Karpas-422 (cell line): ENCODE data around the gene GABRR1. TPM values are rescaled to one million over a fixed set of nuclear protein-coding genes. Genes with fewer than 3 reads are reported as not detected.

ENCODE experiments used
- DNase-seq: peaks from one replicate; pipeline ENCODE4 v3.0.0-alpha.2; 2015
- H2AFZ ChIP-seq: fragments of 200-600 bp; sonication (generic); 2 replicates; pipeline ENCODE4 v1.6.1; 2014; ENCODE audit warnings: antibody characterized with exemption, low read length, mixed read lengths
- H3K27ac ChIP-seq: fragments of 200-600 bp; sonication (generic); 2 replicates; pipeline ENCODE4 v1.5.1; 2014; ENCODE audit warnings: mild to moderate bottlenecking, low read length, moderate library complexity
- H3K27me3 ChIP-seq: fragments of 200-600 bp; sonication (generic); 2 replicates; pipeline ENCODE4 v1.6.1; 2014; ENCODE audit warnings: low read length, mixed read lengths
- H3K36me3 ChIP-seq: fragments of 200-600 bp; sonication (generic); 2 replicates; pipeline ENCODE4 v1.6.1; 2014; ENCODE audit warnings: low read length, mixed read lengths; ENCODE audit not compliant: insufficient read depth
- H3K4me1 ChIP-seq: fragments of 200-600 bp; sonication (generic); 2 replicates; pipeline ENCODE4 v1.6.1; 2014; ENCODE audit warnings: mild to moderate bottlenecking, low read length, mixed read lengths
- H3K4me2 ChIP-seq: fragments of 200-600 bp; sonication (generic); 2 replicates; pipeline ENCODE4 v1.6.1; 2014; ENCODE audit warnings: low read length, low read depth, mild to moderate bottlenecking; ENCODE audit not compliant: poor library complexity, severe bottlenecking
- H3K4me3 ChIP-seq: fragments of 200-600 bp; sonication (generic); 2 replicates; pipeline ENCODE4 v1.5.1; 2014; ENCODE audit warnings: mild to moderate bottlenecking, antibody characterized with exemption, low read length, mixed read lengths
- H3K79me2 ChIP-seq: fragments of 200-600 bp; sonication (generic); 2 replicates; pipeline ENCODE4 v1.6.1; 2014; ENCODE audit warnings: mild to moderate bottlenecking, low read length, mixed read lengths
- H3K9ac ChIP-seq: fragments of 200-600 bp; sonication (generic); 2 replicates; pipeline ENCODE4 v1.6.0; 2014; ENCODE audit warnings: low read length
- H3K9me2 ChIP-seq: fragments of 200-600 bp; sonication (generic), shearing (Covaris generic); replicated peaks from 2 replicates; pipeline ENCODE4 v1.6.0; 2014; ENCODE audit warnings: mild to moderate bottlenecking, low read length, moderate library complexity; ENCODE audit not compliant: insufficient read depth
- H3K9me3 ChIP-seq: fragments of 300-700, 200-600 bp; sonication (generic); 2 replicates; pipeline ENCODE4 v1.6.1; 2014; ENCODE audit warnings: low read length, mixed read lengths
- H4K20me1 ChIP-seq: fragments of 200-600 bp; sonication (generic); 2 replicates; pipeline ENCODE4 v1.6.1; 2014; ENCODE audit warnings: mild to moderate bottlenecking, antibody characterized with exemption, low read length, low read depth; ENCODE audit not compliant: insufficient read depth
- total RNA-seq: library from RNA; depleted of rRNA; stranded (reverse); fragments of >200 nt; shearing (Covaris generic); gene quantifications from 2 replicates; pipeline ENCODE4 v1.2.3, GENCODE V29; 2014; ENCODE audit warnings: low replicate concordance

The GABRR1 gene
- total RNA-seq, 1 experiment from 2014 or later: not detected

DNA sequence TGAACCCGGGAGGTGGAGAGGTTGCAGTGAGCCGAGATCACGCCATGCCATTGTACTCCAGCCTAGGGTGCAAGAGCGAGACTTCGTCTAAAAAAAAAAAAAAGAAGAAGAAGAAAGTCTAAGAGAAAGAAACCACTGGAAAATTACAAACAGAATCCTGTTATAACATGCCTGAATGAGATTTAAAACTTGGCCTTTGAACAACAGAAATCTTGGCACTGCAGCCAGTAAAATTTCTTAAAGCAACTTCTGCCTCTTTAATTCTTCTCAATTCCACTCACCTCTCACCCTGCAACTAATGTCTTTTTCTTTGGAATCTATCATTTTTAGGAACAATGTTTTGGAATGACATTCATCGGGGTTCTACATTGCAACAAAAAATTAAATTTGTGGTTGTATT is 45.0 kb downstream of the GABRR1 start:
- no peak for DNase-seq
- Histone ChIP-seq H3K27ac (no peak overlapping the region), H3K79me2 (no peaks in the 10 kb centered on the region), H3K9me2 (no peaks in the 10 kb centered on the region), H2AFZ (no peak overlapping the region), H3K27me3 (no peaks in the 10 kb centered on the region), H4K20me1 (no peaks in the 10 kb centered on the region), H3K9me3 (no peaks in the 10 kb centered on the region), H3K36me3 (no peaks in the 10 kb centered on the region), H3K9ac (no peak overlapping the region), H3K4me2 (no peak overlapping the region), H3K4me1 (no peaks in the 10 kb centered on the region), H3K4me3 (no peak overlapping the region)

DNA sequence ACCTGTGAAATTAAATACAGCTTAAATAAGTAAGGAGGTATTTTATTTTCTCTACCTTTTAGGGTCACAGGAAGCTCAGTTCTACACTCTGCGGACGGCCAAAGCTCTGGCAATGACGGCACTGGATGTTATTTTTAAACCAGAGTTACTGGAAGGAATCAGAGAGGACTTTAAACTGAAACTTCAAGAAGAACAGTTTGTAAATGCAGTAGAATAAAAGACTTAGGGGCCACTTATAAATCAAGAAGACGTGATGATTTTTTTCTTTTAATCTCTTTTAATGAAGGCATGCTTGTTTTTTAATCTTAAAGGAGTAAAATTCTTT is 55.1 kb downstream of the GABRR1 start:
- no peak overlapping the region for H3K9ac ChIP-seq
- no peaks in the 10 kb centered on the region; the same call in 1 of the 2 replicates for H3K79me2 ChIP-seq
- peaks cover 56% of the 10 kb centered on the region for H3K36me3 ChIP-seq
- no peaks in the 10 kb centered on the region for H3K4me1 ChIP-seq
- H3K27ac ChIP-seq: no peak overlapping the region
- DNase-seq: no peak
- H3K4me3 ChIP-seq: no peak overlapping the region
- no peaks in the 10 kb centered on the region for H3K9me3 ChIP-seq
- H3K27me3 ChIP-seq: no peaks in the 10 kb centered on the region
- 0 out of 2 replicates have a peak, but pooled peaks cover 3% of the 10 kb centered on the region for H4K20me1 ChIP-seq
- no peaks in the 10 kb centered on the region for H3K9me2 ChIP-seq
- no peak overlapping the region for H3K4me2 ChIP-seq
- H2AFZ ChIP-seq: no peak overlapping the region

DNA sequence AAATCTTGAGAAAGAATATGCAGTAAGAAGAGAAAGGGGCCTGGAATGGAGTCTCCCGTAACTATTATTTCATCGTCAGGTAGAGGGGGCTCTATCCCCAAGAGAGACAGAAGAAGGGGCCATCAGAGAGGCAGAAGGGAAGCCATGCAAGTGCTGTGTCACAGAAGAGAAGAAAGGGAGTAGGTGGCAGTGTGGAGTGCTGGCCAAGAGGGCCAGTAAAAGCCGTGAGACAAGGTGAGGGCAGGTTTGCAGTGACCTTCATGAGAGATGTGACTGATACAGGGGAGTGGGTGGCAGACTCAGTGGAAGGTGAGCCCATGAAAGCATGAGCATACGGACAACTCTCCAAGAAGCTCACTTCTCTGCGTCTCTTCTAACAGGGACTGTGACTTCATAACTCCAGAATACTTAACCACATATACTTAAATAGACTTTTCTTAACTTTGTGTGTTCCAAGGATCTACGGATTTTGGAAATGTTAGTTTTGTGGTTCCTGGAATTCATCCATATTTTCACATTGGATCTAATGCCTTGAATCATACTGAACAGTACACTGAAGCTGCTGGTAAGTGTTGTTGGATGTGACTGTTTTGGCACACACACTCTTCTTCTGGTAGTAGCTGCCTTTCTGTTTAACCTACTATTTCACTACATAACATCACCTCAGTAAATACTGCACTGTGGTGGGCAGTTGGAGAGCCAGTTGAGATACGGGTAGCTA is 55.7 kb downstream of the GABRR1 start:
- no peak overlapping the region for H3K27ac ChIP-seq
- no peak overlapping the region for H3K9ac ChIP-seq
- peaks cover 58% of the 10 kb centered on the region for H3K36me3 ChIP-seq
- H4K20me1 ChIP-seq: 0 out of 2 replicates have a peak, but pooled peaks cover 3% of the 10 kb centered on the region
- no peaks in the 10 kb centered on the region for H3K27me3 ChIP-seq
- peaks cover 2% of the 10 kb centered on the region; the same call in 1 of the 2 replicates for H3K79me2 ChIP-seq
- DNase-seq: no peak
- H2AFZ ChIP-seq: no peak overlapping the region
- H3K9me2 ChIP-seq: no peaks in the 10 kb centered on the region
- no peak overlapping the region for H3K4me2 ChIP-seq
- H3K4me3 ChIP-seq: no peak overlapping the region
- no peaks in the 10 kb centered on the region for H3K4me1 ChIP-seq
- H3K9me3 ChIP-seq: no peaks in the 10 kb centered on the region

DNA sequence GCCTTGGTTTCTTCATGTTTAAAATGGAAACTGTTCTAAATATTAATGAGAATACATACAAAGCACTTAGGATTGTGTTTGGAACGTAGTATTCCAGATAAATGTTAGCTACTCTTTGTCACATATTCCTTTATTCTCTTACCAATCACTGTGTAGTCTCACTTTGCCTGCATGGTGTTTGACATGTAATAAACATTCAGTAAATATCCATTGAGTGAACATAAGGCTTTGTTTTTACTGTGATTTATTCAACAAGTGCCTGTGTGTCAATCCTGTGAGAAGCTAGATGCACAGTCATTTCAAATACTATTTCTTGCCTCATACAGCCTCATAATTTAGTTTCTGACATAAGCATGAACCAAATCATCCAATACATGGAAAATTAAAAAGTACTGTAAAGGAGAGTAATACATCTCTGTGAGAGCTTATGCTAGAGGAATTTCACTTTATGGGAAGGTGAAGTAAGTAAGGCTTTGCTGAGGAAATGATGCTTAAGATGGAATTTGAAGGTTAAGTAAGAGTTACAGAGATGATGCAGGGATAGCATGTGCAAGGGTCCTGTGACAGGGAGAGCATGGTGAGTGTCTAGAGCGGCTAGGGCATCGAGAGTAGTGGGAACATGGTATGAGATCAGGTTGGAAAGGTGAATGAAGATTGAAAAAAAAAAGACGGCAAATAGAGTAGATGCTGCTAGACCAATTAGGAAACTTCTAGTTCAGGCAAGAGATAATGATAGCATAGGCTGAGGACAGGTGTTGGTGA is 56.6 kb downstream of the GABRR1 start:
- no peak for DNase-seq
- H3K79me2 ChIP-seq: peaks cover 7% of the 10 kb centered on the region; the same call in 1 of the 2 replicates
- H3K27ac ChIP-seq: no peak overlapping the region
- no peak overlapping the region for H2AFZ ChIP-seq
- H3K9ac ChIP-seq: no peak overlapping the region
- H3K4me3 ChIP-seq: no peak overlapping the region
- H3K9me3 ChIP-seq: no peaks in the 10 kb centered on the region
- H4K20me1 ChIP-seq: 0 out of 2 replicates have a peak, but pooled peaks cover 3% of the 10 kb centered on the region
- H3K9me2 ChIP-seq: no peaks in the 10 kb centered on the region
- H3K27me3 ChIP-seq: no peaks in the 10 kb centered on the region
- no peak overlapping the region for H3K4me2 ChIP-seq
- no peaks in the 10 kb centered on the region for H3K4me1 ChIP-seq
- peaks cover 57% of the 10 kb centered on the region for H3K36me3 ChIP-seq

DNA sequence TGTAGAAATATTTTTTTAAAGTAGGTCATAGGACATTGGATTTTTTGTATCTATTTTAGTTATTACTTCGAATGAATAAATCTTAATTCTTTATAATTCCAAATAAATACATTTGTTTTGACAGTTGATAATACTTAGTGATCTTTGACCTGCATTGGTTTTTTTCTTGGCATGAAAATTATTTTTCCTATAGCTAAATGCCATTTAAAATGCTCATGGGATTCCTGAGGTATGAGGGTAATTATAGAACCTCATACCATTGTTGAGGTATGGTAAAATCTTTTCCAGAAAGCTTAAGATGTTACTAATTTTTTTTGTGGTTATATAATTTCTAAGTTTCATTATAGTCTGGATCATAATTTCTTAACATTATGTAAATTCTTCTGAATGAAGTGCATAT is 63.0 kb downstream of the GABRR1 start:
- Histone ChIP-seq H3K9me3 (no peaks in the 10 kb centered on the region), H3K4me3 (no peak overlapping the region), H3K9ac (no peak overlapping the region), H3K36me3 (peaks cover 52% of the 10 kb centered on the region; the same call in 1 of the 2 replicates), H3K27ac (no peak overlapping the region), H3K4me2 (no peak overlapping the region), H3K9me2 (no peaks in the 10 kb centered on the region), H2AFZ (no peak overlapping the region), H4K20me1 (no peaks in the 10 kb centered on the region), H3K79me2 (peaks cover 59% of the 10 kb centered on the region), H3K4me1 (no peaks in the 10 kb centered on the region; the same call in 1 of the 2 replicates), H3K27me3 (no peaks in the 10 kb centered on the region)
- DNase-seq: no peak

DNA sequence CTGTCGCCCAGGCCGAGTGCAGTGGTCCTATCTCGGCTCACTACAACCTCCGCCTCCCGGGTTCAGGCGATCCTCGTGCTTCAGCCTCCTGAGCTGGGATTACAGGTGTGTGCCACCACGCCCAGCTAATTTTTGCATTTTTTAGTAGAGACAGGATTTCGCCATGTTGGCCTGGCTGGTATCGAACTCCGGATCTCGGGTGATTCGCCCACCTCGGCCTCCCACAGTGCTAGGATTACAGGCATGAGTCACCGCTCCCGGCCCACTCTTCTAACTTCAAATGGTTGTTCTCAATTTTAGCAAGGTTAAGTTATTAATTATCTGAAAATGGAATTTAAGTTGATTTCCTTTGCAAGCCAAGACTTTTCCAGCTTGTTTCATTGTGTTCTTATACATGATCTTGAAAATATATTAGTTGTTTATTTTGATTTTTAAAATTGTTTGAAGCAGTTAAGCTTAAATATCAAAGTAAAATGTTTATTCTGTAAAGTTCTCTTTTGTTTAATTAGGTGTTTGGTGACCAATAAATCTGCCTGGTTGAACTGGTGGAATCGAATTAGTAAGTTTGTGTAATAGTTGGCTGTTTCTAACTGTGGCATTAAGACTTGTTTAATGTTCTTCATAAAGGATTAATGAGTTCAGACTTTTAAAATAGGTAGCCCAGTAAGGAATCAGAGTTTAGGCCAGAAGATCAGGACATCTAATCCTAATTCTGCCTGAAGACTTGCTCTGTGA is 69.0 kb downstream of the GABRR1 start:
- Histone ChIP-seq H3K79me2 (peaks cover 68% of the 10 kb centered on the region), H3K9me2 (no peaks in the 10 kb centered on the region), H3K27me3 (no peaks in the 10 kb centered on the region), H3K4me3 (peak overlapping the region; percentile 25; the same call in 1 of the 2 replicates), H3K4me1 (peaks cover 26% of the 10 kb centered on the region), H3K9ac (no peak overlapping the region), H3K36me3 (peaks cover 29% of the 10 kb centered on the region; the same call in 1 of the 2 replicates), H3K9me3 (no peaks in the 10 kb centered on the region), H2AFZ (no peak overlapping the region), H4K20me1 (no peaks in the 10 kb centered on the region), H3K4me2 (peak overlapping the region; percentile 87), H3K27ac (no peak overlapping the region)
- no peak for DNase-seq

DNA sequence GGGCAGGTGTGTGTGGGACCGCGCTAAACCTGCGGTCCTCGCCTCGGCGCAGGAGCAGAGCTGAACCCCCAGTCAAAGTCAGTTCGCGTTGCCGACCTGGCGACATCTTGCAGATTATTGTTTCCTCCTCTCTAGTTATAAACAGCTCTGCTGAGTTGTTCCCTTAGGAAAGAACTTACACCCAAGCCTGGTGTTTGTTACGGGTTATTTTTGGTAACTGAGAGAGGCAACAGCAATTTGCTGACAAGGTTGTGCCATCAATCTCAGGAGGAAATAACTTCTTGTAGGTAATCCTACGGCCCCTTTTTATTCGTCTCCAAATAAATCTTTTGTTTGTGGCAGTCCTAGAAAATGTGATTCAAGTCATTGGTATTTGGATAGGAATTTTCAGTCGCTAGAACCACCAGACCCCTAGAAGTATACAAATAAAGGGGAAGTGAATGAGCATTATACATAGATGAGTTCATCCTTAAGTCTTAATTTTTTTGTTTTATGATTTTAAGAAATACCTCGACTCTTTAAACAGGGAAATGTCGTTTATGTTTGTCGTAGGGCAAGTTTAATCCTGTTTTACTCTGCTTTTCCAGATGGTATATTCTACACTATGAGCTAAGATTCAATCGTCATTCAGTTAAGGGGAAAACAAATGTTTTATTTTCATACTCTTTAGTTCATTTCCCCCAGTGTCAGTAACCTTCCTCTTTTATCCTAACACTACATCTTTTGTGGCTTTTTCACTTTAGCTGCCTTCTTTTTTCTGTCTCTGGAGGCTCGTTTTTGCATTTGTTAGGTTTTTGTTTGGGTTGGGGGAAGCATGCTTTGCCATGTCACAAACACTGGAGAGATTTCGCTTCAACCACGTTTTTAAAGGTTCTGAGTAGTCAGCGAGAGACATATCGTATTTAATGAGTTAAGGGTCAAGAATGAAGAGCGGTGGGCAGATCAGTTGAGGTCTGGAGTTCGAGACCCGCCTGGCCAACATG is 70.1 kb downstream of the GABRR1 start:
- H2AFZ ChIP-seq: peak overlapping the region; percentile 97; the same call in 1 of the 2 replicates

More for the DNA sequence above, 70.1 kb downstream of the GABRR1 start:
- Histone ChIP-seq H3K9me2 (no peaks in the 10 kb centered on the region), H3K27ac (peak overlapping the region; percentile 65), H3K27me3 (no peaks in the 10 kb centered on the region), H3K4me2 (peak overlapping the region; percentile 87), H4K20me1 (no peaks in the 10 kb centered on the region), H3K9me3 (no peaks in the 10 kb centered on the region), H3K4me3 (peak overlapping the region; percentile 79), H3K9ac (peak overlapping the region; percentile 94), H3K79me2 (peaks cover 56% of the 10 kb centered on the region), H3K4me1 (peaks cover 26% of the 10 kb centered on the region), H3K36me3 (peaks cover 19% of the 10 kb centered on the region; the same call in 1 of the 2 replicates)
- peak; percentile 73 for DNase-seq
